Left lung (tissue), 10 donors: ENCODE data around the gene GPR137C. TPM values are rescaled to one million over a fixed set of nuclear protein-coding genes. Genes with fewer than 3 reads are reported as not detected.

Source experiments
- ATAC-seq: fragments of 200-7000 bp; cut with Tn5 transposase; one replicate; pipeline ENCODE4 v1.9.1; 2020; ENCODE audit warnings: moderate library complexity
- DNase-seq, 4 donors: peaks; one replicate each; pipeline ENCODE4 v3.0.0-alpha.2; 2013 to 2020
- H3K27ac ChIP-seq, 2 donors: fragments of 200-600 bp; sonication (generic) in 1 of 2; one replicate each; pipeline versions ENCODE4 v1.5.0 to v1.8.0; 2020 to 2021
- H3K27me3 ChIP-seq, 2 donors: fragments of 200-600 bp; sonication (generic) in 1 of 2; one replicate each; pipeline versions ENCODE4 v1.5.0 to v1.8.0; 2020 to 2021
- H3K36me3 ChIP-seq, 2 donors: fragments of 200-600 bp; sonication (generic) in 1 of 2; one replicate each; pipeline versions ENCODE4 v1.5.0 to v1.8.0; 2020 to 2021
- H3K4me1 ChIP-seq, 2 donors: fragments of 200-600 bp; one replicate each; pipeline ENCODE4 v1.8.0; 2021
- H3K4me3 ChIP-seq, 2 donors: fragments of 200-600 bp; sonication (generic) in 1 of 2; one replicate each; pipeline versions ENCODE4 v1.5.0 to v1.8.0; 2020 to 2021; ENCODE audit warnings: mild to moderate bottlenecking in 1 of 2
- H3K9me3 ChIP-seq, 2 donors: fragments of 200-600 bp; sonication (generic) in 1 of 2; one replicate each; pipeline versions ENCODE4 v1.5.0 to v1.8.0; 2020 to 2021
- CTCF ChIP-seq, 2 donors: fragments of 200-600 bp; sonication (generic) in 1 of 2; IDR thresholded peaks; one replicate each; pipeline versions ENCODE4 v1.5.0 to v1.8.0; 2021; ENCODE audit warnings: antibody characterized with exemption in 2 of 2
- intact Hi-C, 2 donors: fragments of 100-400 bp; cut with DNase I; formaldehyde crosslinking; loops; one replicate each; pipeline versions ENCODE4 v1.11.2 to v1.14.2; 2022
- polyA plus RNA-seq, 6 donors: library from polyadenylated mRNA; unstranded; fragments of 120-200 nt; gene quantifications; one replicate each; pipeline ENCODE4 v1.2.1, GENCODE V29; 2013; ENCODE audit not compliant: insufficient read length in 6 of 6
- total RNA-seq, 2 donors: library from RNA; stranded (reverse); fragmentation: NEBNext Ultra II Directional; extraction: Animal tissue kit (Norgen Biotek cat#: 25700); gene quantifications; one replicate each; pipeline ENCODE4 v1.2.1, GENCODE V29; 2021
- donor health status: DM: no; HTN: yes; CAD: no.
- donor health status: DM: no; HTN: no; CAD: no.

Gene GPR137C
- total and polyA plus RNA-seq, 8 donors = 1.8 to 7.6 (median 6.9) TPM

GRCh38 chr14:52607061-52607460 is 54.4 kb downstream of the GPR137C start:
- ATAC-seq = no peak
- no peak for TF ChIP-seq CTCF (IDR thresholded peaks at IDR 0.05)
- intact Hi-C loops = no loop called here
- Histone ChIP-seq H3K36me3 (no peaks in the 10 kb centered on the region), H3K27me3 (no peaks in the 10 kb centered on the region), H3K4me1 (no peaks in the 10 kb centered on the region), H3K4me3 (no peak overlapping the region), H3K9me3 (peaks cover 0 to 7% of the 10 kb centered on the region in 2 donors), H3K27ac (no peak overlapping the region)
- DNase-seq = no peak

- intact Hi-C loops = no loop called here
- ATAC-seq (no peak), DNase-seq (no peak)
- Histone ChIP-seq H3K36me3 (no peaks in the 10 kb centered on the region), H3K27me3 (no peaks in the 10 kb centered on the region), H3K9me3 (peaks cover 0 to 2% of the 10 kb centered on the region in 2 donors), H3K4me3 (no peak overlapping the region), H3K4me1 (no peaks in the 10 kb centered on the region), H3K27ac (no peak overlapping the region)
- no peak for TF ChIP-seq CTCF (IDR thresholded peaks at IDR 0.05)
These were observed 56.9 kb downstream of the GPR137C start for GRCh38 chr14:52609445-52610044.

GRCh38 chr14:52610187-52610586 is 57.6 kb downstream of the GPR137C start:
- no peak for TF ChIP-seq CTCF (IDR thresholded peaks at IDR 0.05)
- no peaks in the 10 kb centered on the region for H3K36me3 ChIP-seq
- ATAC-seq (no peak), DNase-seq (no peak)
- intact Hi-C loops = no loop called here
- no peak overlapping the region for H3K27ac ChIP-seq
- no peaks in the 10 kb centered on the region for H3K9me3 ChIP-seq
- H3K4me1 ChIP-seq = no peaks in the 10 kb centered on the region
- H3K4me3 ChIP-seq = no peak overlapping the region
- H3K27me3 ChIP-seq = no peaks in the 10 kb centered on the region

GRCh38 chr14:52618602-52619001 is 66.0 kb downstream of the GPR137C start:
- no peaks in the 10 kb centered on the region for H3K4me1 ChIP-seq
- TF ChIP-seq CTCF (IDR thresholded peaks at IDR 0.05) = no peak
- no peaks in the 10 kb centered on the region for H3K9me3 ChIP-seq
- no peaks in the 10 kb centered on the region for H3K36me3 ChIP-seq
- no peak overlapping the region for H3K4me3 ChIP-seq
- DNase-seq (no peak), ATAC-seq (no peak)
- no peaks in the 10 kb centered on the region for H3K27me3 ChIP-seq
- intact Hi-C loops = no loop called here
- no peak overlapping the region for H3K27ac ChIP-seq

GRCh38 chr14:52619687-52620086 is 67.1 kb downstream of the GPR137C start:
- ATAC-seq (no peak), DNase-seq (no peak)
- intact Hi-C loops = no loop called here
- Histone ChIP-seq H3K36me3 (no peaks in the 10 kb centered on the region), H3K4me3 (no peak overlapping the region), H3K27ac (no peak overlapping the region), H3K9me3 (no peaks in the 10 kb centered on the region), H3K27me3 (no peaks in the 10 kb centered on the region), H3K4me1 (no peaks in the 10 kb centered on the region)
- TF ChIP-seq CTCF (IDR thresholded peaks at IDR 0.05) = no peak
